HG03558 (cell line): ENCODE measurements around the gene GGT6.
"Not testable (repeated sequence)": the region's sequence is repeated elsewhere in the genome, so short reads cannot be mapped to it uniquely, and the experiment has no call there.

ENCODE experiments used
- ATAC-seq: cut with Tn5 transposase; IDR thresholded peaks from one replicate; pipeline ENCODE4 v1.9.1; 2021; ENCODE audit warnings: moderate number of reproducible peaks; ENCODE audit not compliant: unreplicated experiment; ENCODE audit errors: extremely low read depth

Gene GGT6, protein sequence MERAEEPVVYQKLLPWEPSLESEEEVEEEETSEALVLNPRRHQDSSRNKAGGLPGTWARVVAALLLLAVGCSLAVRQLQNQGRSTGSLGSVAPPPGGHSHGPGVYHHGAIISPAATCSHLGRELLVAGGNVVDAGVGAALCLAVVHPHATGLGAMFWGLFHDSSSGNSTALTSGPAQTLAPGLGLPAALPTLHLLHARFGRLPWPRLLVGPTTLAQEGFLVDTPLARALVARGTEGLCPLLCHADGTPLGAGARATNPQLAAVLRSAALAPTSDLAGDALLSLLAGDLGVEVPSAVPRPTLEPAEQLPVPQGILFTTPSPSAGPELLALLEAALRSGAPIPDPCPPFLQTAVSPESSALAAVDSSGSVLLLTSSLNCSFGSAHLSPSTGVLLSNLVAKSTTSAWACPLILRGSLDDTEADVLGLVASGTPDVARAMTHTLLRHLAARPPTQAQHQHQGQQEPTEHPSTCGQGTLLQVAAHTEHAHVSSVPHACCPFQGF

GRCh38 chr17:4560421-4560820 lies at the start of gene GGT6:
GGT6 (minus strand) TSS chr17:4560577; CDS start chr17:4560521, 56 bp downstream.
- ATAC-seq, result no peak

DNA sequence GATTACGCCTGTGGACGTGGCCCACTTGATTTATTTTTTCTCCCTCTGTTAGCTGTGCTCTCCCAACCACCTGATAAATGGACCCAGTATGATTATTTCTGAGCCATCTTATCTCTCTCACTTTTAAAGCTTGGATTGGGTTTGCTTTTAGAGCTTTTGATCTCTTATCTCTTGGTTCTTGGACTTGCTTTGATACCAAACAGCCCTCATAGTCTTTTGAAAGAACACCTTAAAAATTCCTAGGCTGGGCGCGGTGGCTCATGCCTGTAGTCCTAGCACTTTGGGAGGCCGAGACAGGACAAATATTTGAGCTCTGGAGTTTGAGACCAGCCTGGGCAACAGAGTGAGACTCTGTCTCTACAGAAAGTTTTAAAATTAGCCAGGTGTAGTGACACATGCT lies 49.8 kb upstream of the GGT6 start:
- ATAC-seq, result no peak

GRCh38 chr17:4609761-4610160 lies 49.4 kb upstream of the GGT6 start:
- ATAC-seq, result no peak

DNA sequence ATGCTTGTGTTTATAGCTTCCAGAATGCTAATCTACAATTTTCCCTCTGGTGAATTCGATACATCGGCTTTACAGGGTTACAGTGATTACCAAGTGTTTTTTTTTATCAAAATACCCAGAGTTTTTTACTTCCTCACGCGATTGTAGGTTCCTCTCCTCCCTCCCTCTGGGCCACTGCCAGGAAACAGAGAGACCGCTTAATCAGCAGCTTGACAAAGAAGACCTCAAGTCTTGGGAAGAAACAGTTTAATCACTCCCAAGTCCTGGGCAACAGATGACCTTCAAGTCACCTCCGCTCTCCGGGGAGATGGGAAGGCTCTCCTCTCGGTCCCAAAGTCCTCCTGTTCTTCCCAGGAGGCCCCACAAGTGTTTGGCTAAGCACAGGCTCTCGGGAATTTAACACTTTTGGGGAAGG lies 47.4 kb upstream of the GGT6 start:
- ATAC-seq, result no peak

DNA sequence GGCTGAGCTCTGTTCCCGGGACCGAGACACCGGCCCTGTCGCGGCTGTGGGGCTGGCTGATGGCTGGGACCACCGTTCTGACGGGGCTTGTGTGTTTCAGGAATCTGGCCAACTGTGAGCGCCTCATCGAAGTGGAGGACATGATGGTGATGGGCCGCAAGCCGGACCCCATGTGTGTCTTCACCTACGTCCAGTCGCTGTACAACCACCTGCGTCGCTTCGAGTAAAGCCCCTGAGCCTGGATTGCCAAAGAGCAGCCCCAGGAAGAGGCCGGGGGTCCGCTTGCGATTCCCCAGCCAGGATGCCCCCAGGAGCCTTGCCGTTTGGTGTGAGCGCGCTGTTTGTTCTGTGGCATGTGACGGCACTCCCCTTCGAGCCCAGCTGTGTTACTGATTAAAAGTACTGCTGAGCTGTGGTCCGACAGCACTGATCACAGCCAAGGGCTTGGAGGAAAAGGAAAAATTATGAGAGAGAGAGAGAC lies 46.9 kb upstream of the GGT6 start:
- no peak for ATAC-seq

DNA sequence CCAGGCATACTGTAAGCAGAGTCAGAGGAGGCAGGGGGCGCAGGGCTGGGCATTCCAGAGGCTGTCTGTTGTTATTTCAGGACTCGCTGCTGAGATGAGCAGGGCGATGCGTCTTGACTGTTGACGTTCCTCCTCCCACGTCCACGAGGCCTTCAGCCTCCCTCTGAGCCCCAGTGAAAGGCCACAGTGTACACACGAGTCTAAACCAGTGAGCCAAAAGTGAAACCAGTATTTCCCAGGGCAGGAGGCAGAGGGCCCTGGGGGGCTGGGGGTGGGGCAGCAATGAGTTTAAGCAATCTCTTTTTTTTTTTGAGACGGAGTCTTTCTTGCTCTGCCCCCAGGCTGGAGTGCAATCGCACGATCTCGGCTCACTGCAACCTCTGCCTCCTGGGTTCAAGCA lies 45.4 kb upstream of the GGT6 start:
- no peak for ATAC-seq

DNA sequence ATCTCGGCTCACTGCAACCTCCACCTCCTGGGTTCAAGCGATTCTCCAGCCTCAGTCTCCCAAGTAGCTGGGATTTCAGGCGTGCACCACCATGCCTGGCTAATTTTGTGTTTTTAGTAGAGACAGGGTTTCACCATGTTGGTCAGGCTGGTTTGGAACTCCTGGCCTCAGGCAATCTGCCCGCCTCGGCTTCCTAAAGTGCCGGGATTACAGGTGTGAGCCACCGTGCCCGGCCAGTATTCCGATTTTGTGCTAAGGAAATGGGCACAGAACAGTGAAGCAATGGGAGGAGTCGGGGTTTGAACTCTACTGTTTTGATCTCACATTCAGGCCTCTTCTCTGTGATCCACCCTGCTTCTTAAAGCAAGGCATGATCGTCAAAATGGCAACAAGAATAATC lies 44.4 kb upstream of the GGT6 start:
- not testable (repeated sequence) for ATAC-seq

DNA sequence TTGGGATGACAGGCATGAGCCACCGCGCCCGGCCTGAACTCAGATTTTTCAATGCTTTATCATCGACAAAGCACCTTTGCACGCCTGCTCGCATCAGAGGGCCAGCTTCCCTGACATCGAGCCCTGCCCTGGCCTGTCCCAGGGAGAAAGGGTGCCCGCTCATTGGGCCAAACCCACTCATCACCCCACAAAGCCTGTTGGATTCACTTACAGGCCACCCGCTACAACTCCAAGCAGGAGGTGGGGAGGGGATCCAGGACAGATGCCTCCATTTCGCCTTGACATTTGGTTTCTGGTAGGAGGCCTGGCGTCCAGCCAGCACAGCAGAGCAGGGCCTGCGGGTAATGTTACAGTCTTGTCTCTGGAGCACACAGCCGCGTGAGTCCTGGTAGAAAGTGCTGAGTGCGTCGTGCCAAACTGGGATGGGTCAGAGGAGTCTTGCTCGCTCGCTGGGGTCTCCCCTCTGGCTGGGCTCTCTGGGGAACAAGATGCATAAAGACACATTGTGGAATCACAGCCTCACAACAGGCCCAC lies 43.8 kb upstream of the GGT6 start:
- ATAC-seq, result no peak

- no peak for ATAC-seq
Measured at GRCh38 chr17:4602041-4602440, 41.7 kb upstream of the GGT6 start.

DNA sequence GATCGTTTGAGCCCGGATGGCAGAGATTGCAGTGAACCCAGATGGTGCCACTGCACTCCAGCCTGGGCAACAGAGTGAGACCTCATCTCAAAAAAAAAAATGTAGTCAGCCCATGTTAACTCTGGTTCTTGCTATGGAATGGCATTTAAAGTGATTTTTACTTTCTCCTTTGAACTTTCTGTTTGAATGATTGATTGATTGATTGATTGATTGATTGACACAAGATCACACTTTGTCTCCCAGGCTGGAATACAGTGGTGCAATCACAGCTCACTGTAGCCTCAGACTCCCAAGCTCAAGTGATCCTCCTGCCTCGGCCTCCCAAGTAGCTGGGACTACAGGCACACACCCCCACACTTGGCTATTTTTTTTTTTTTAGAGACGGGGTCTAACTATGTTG lies 40.9 kb upstream of the GGT6 start:
- no peak for ATAC-seq

DNA sequence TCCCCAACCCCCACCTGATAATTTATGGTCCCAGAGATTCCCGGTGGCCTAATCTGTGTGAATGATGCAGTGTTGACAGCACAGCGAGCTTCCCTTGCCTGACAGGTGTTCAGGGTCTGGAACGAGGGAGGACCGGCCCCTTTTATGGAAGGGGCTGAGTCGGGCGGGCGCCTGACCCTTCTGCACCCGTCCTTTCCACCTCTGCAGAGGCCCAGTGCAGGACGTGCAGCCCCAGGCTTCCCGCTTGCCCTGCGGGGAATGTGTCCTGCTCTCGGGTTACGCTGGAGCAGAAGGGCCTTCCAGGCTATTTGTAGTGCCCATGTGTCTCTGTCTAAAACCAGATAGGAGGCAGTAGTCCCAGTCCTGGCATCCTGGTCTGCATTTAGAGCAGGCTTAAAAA lies 40.2 kb upstream of the GGT6 start:
- ATAC-seq, result no peak

GRCh38 chr17:4599505-4600281 lies 39.3 kb upstream of the GGT6 start:
- no peak for ATAC-seq

DNA sequence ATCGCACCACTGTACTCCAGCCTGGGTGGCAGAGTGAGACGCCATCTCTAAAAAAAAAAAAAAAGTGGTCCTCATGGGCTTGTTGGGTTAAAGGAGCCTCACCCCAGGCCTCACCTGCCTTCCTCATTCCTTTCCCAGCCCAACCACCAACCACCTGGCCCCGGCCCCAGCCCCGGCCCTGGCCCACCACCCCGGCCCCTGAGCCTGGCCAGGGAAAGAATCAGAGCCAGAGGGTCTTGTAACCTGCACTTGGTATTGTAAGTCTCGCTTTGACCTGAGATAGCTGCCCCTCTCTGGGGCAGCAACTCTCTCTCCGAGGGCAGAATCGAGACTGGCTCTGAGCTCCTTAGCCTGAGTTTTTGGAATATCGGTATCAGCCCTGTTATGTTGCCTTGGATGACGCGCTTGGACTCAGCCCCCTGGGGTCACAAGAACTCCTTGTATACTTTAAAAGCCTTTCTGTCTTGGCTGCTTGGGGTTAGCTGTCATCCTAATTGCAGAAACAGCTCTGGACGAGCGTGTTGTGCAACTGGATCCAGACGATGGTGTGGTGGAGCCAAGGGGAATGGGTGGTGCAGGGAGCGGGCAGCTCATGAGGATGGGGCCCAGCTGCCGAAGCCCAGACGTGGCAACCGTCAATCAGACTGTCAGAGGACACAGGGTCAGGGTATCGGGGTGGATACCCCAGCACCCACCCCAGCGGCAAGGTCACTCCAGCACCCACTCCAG lies 38.6 kb upstream of the GGT6 start:
- no peak for ATAC-seq

DNA sequence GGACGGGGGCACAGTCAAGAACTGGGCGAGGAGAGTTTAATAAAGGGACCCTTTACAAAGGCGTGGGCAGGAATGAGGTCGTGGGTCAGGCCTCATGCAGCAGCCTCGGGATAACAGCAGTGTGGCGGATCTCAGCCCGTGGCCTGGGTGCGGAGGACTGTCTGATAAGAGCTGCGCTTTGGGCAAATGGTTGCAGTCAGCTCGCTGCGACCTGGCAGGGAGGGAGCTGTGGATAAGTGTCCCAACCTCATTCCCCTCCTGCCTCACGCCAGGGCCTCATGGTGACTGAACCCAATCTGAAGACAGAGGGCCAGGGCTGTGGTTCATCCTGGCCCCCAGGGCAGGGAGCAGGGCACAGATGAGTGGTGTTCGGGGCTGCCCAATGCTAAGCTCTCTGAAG lies 37.6 kb upstream of the GGT6 start:
- no peak for ATAC-seq

- ATAC-seq, result no peak
Measured at GRCh38 chr17:4596636-4597380, 36.4 kb upstream of the GGT6 start.

- ATAC-seq, result not testable (repeated sequence)
Measured at GRCh38 chr17:4595685-4596342, 35.4 kb upstream of the GGT6 start.

- no peak for ATAC-seq
Measured at GRCh38 chr17:4594931-4595684, 34.7 kb upstream of the GGT6 start.

GRCh38 chr17:4594406-4594805 lies 34.0 kb upstream of the GGT6 start:
- no peak for ATAC-seq
